BJ (cell line): ENCODE measurements around the gene TACC2. TPM values are rescaled to one million over a fixed set of nuclear protein-coding genes. Genes with fewer than 3 reads are reported as not detected.
A peak's percentile ranks its signal among the peaks of the same experiment; 100 is the strongest.

Experiments used
- CTCF ChIA-PET: fragments of 350-600 bp; formaldehyde crosslinking; extraction: SDS; loops from one replicate; lab custom pipeline; 2021; ENCODE audit warnings: antibody characterized with exemption, inconsistent platforms; lab: Yijun Ruan, JAX
- POLR2A ChIA-PET: fragments of 300-600 bp; sonication (Branson Sonifier 250); formaldehyde crosslinking; extraction: SDS; loops from one replicate; lab custom pipeline; 2021; ENCODE audit warnings: antibody characterized with exemption; lab: Charles Lee
- DNase-seq: peaks from one replicate; pipeline ENCODE4 v3.0.0-alpha.2; 2011; ENCODE audit warnings: low read depth
- H3K27me3 ChIP-seq: 2 replicates; pipeline ENCODE4 v1.6.0; 2011; ENCODE audit warnings: low read length; ENCODE audit not compliant: control insufficient read depth, insufficient read depth
- H3K36me3 ChIP-seq: 2 replicates; pipeline ENCODE4 v1.5.1; 2011; ENCODE audit warnings: low read length; ENCODE audit not compliant: control insufficient read depth, insufficient read depth
- H3K4me3 ChIP-seq: 2 replicates; pipeline ENCODE4 v1.5.1; 2011; ENCODE audit warnings: low read depth, mild to moderate bottlenecking, control low read depth, low read length
- CTCF ChIP-seq: IDR thresholded peaks from 2 replicates; pipeline ENCODE4 v1.5.1; 2011; ENCODE audit warnings: low read depth, mild to moderate bottlenecking, control low read depth, inconsistent platforms, low read length, moderate library complexity; ENCODE audit not compliant: insufficient read depth
- polyA plus RNA-seq: library from polyadenylated mRNA; depleted of rRNA; stranded (reverse); fragments of >200 nt; gene quantifications from 2 replicates; pipeline ENCODE4 v1.2.3, GENCODE V29; 2011

Gene TACC2
- polyA plus RNA-seq, 1 experiment = 10.4 TPM

GRCh38 chr10:122140941-122141623 is 152.1 kb downstream of the TACC2 start:
- POLR2A ChIA-PET = interaction anchor here (0.6 kb wide), 1 partner anchor 258 kb away, joined by 3 read pairs; no protein-coding TSS in a partner anchor
- peak; percentile 84 for DNase-seq
- 0 out of 2 replicates have a peak, but pooled peaks cover 3% of the 10 kb centered on the region for H3K36me3 ChIP-seq
- no peak for TF ChIP-seq CTCF
- no peaks in the 10 kb centered on the region for H3K27me3 ChIP-seq
- no peak overlapping the region for H3K4me3 ChIP-seq
- CTCF ChIA-PET = interaction anchor here (0.8 to 1.8 kb wide), 13 partner anchors 8 to 127 kb away, joined by 3 to 11 read pairs (median 4); no protein-coding TSS in a partner anchor

- Histone ChIP-seq H3K27me3 (no peaks in the 10 kb centered on the region), H3K4me3 (no peak overlapping the region), H3K36me3 (0 out of 2 replicates have a peak, but pooled peaks cover 3% of the 10 kb centered on the region)
- POLR2A ChIA-PET = no interaction called here
- DNase-seq = no peak
- TF ChIP-seq CTCF = no peak
- CTCF ChIA-PET = interaction anchor here (0.7 to 2.2 kb wide), 29 partner anchors 11 to 351 kb away, joined by 3 to 20 read pairs (median 5); partner anchors contain the start of gene BTBD16
Measured at GRCh38 chr10:122141821-122142640, 153.1 kb downstream of the TACC2 start.

GRCh38 chr10:122142641-122143237 is 153.8 kb downstream of the TACC2 start:
- no peak for DNase-seq
- 0 out of 2 replicates have a peak, but pooled peaks cover 3% of the 10 kb centered on the region for H3K36me3 ChIP-seq
- CTCF ChIA-PET = interaction anchor here (0.7 to 2.2 kb wide), 32 partner anchors 10 to 351 kb away, joined by 3 to 20 read pairs (median 4); partner anchors contain the start of gene BTBD16
- TF ChIP-seq CTCF = peak; percentile 95
- no peak overlapping the region for H3K4me3 ChIP-seq
- no peaks in the 10 kb centered on the region for H3K27me3 ChIP-seq
- POLR2A ChIA-PET = no interaction called here

GRCh38 chr10:122143238-122143841 is 154.4 kb downstream of the TACC2 start:
- CTCF ChIA-PET = interaction anchor here (0.7 to 2.2 kb wide), 14 partner anchors 11 to 326 kb away, joined by 3 to 20 read pairs (median 4); no protein-coding TSS in a partner anchor
- 0 out of 2 replicates have a peak, but pooled peaks cover 3% of the 10 kb centered on the region for H3K36me3 ChIP-seq
- TF ChIP-seq CTCF = no peak
- no peaks in the 10 kb centered on the region for H3K27me3 ChIP-seq
- no peak overlapping the region for H3K4me3 ChIP-seq
- DNase-seq = no peak
- POLR2A ChIA-PET = no interaction called here
